GM23338 (cell line): Measurements from ENCODE around the gene ADGRF3.

Experiments
- CREB1 ChIP-seq: fragments of 250-450 bp; sonication (Bioruptor Pico); IDR thresholded peaks from 2 replicates; pipeline ENCODE4 v1.5.0; 2020; ENCODE audit warnings: low read depth, mild to moderate bottlenecking, moderate library complexity
- CTCF ChIP-seq, 2 experiments: fragments of 200-600 bp in 1 of 2; sonication (generic) in 1 of 2; conservative IDR thresholded peaks; 2 replicates each; pipeline versions ENCODE4 v1.5.1 to v1.6.1; 2016 to 2017; ENCODE audit warnings: antibody characterized with exemption in 2 of 2, low read depth in 2 of 2, mild to moderate bottlenecking in 2 of 2, moderate library complexity in 1 of 2
- ETS1 ChIP-seq: IDR thresholded peaks from 2 replicates; pipeline ENCODE4 v1.6.1; 2016; ENCODE audit warnings: antibody characterized with exemption
- EZH2 ChIP-seq: fragments of 200-600 bp; sonication (generic); IDR thresholded peaks from one replicate; pipeline ENCODE4 v1.8.0; 2017; ENCODE audit warnings: antibody characterized with exemption, mild to moderate bottlenecking, low read depth; ENCODE audit not compliant: unreplicated experiment
- EZH2phosphoT487 ChIP-seq: fragments of 200-600 bp; sonication (generic); IDR thresholded peaks from one replicate; pipeline ENCODE4 v1.8.1; 2018; ENCODE audit warnings: antibody characterized with exemption; ENCODE audit not compliant: unreplicated experiment
- JUNB ChIP-seq: IDR thresholded peaks from one replicate; pipeline ENCODE4 v1.6.1; 2016; ENCODE audit warnings: antibody characterized with exemption; ENCODE audit not compliant: unreplicated experiment
- NANOG ChIP-seq: IDR thresholded peaks from 2 replicates; pipeline ENCODE4 v1.6.1; 2016; ENCODE audit warnings: antibody characterized with exemption, borderline replicate concordance
- POLR2AphosphoS5 ChIP-seq: IDR thresholded peaks from 2 replicates; pipeline ENCODE4 v1.6.1; 2016; ENCODE audit warnings: antibody characterized with exemption, low read depth
- REST ChIP-seq: IDR thresholded peaks from one replicate; pipeline ENCODE4 v1.6.1; 2018; ENCODE audit warnings: antibody characterized with exemption; ENCODE audit not compliant: unreplicated experiment
- STAT1 ChIP-seq: IDR thresholded peaks from one replicate; pipeline ENCODE4 v1.6.1; 2016; ENCODE audit warnings: antibody characterized with exemption; ENCODE audit not compliant: unreplicated experiment
- ZNF114 ChIP-seq: fragments of 250-450 bp; sonication (Bioruptor Pico); IDR thresholded peaks from 2 replicates; pipeline ENCODE4 v1.5.0; 2020; ENCODE audit warnings: mild to moderate bottlenecking, moderate library complexity
- ZNF331 ChIP-seq: fragments of 250-450 bp; sonication (Bioruptor Pico); IDR thresholded peaks from 2 replicates; pipeline ENCODE4 v1.5.0; 2020; ENCODE audit warnings: low read depth, mild to moderate bottlenecking, moderate library complexity
- ZNF462 ChIP-seq: fragments of 250-450 bp; sonication (Bioruptor Pico); IDR thresholded peaks from 2 replicates; pipeline ENCODE4 v1.5.0; 2020; ENCODE audit warnings: mild to moderate bottlenecking, moderate library complexity

GRCh38 chr2:26316845-26317244, 29.7 kb downstream of the ADGRF3 start:
- TF ChIP-seq CTCF (conservative IDR thresholded peaks at IDR 0.05; ENCODE audit: low read depth in 2 of 2) (no peak), REST (no peak), JUNB (no peak), EZH2 (no peak), POLR2AphosphoS5 (no peak), ZNF331 (CRISPR knock-in tag) (no peak), ETS1 (no peak), CREB1 (CRISPR knock-in tag) (no peak), EZH2phosphoT487 (no peak), NANOG (no peak), ZNF114 (no peak), ZNF462 (CRISPR knock-in tag) (no peak), STAT1 (no peak)
